NCI-H526 (cell line): Measurements from ENCODE around the gene PET100.
A peak's percentile ranks its signal among the peaks of the same experiment; 100 is the strongest.

Source experiments
- DNase-seq, 2 experiments: peaks; one replicate each; lab custom pipeline; 2025; lab: John Stamatoyannopoulos, UW

Gene PET100

GRCh38 chr19:7679771-7680605 lies 50.4 kb downstream of the PET100 start:
- DNase-seq = no peak

GRCh38 chr19:7680606-7681339 lies 51.2 kb downstream of the PET100 start, which contains the start of gene TRAPPC5:
TSS of gene TRAPPC5 (plus strand) at chr19:7680833. CDS start at chr19:7682254, 1,421 bp downstream.
- DNase-seq = peak in 1 of 2 experiments; percentile 85
